ENCODE results near the gene CYBC1. TPM values are rescaled to one million over a fixed set of nuclear protein-coding genes. Genes with fewer than 3 reads are reported as not detected.

The CYBC1 gene
- total and polyA plus RNA-seq, 2 of the 4 experiments (the other 2 are of a cell fraction) = 75.1 to 76.7 TPM

GRCh38 chr17:82463391-82463790 is 12.8 kb upstream of the CYBC1 start:
- dilution Hi-C loops (cut with HindIII; ENCODE audit: low sequenced_read_pairs, unreplicated experiment) = no loop called here
- Histone ChIP-seq H3K4me2 (ENCODE audit: low read depth, low read length) (no peak overlapping the region), H3K4me1 (ENCODE audit: control insufficient read depth, insufficient read depth, low read length) (no peaks in the 10 kb centered on the region), H2AFZ (replicated peaks; ENCODE audit: low read length, poor library complexity) (no peak overlapping the region), H3K79me1 (ENCODE audit: low read depth in 1 of 2, low read length in 2 of 2) (peaks cover 9 to 42% of the 10 kb centered on the region in 2 experiments), H3K27me3 (ENCODE audit: control insufficient read depth, insufficient read depth, low read length) (no peaks in the 10 kb centered on the region), H3K56ac (ENCODE audit: extremely low read depth, insufficient read depth, low read length) (no peak overlapping the region), H3K4ac (ENCODE audit: low read depth, low read length) (no peak overlapping the region), H4K91ac (ENCODE audit: insufficient read depth, low read depth, low read length) (no peak overlapping the region), H3K18ac (ENCODE audit: low read depth, low read length) (no peak overlapping the region), H3K4me3 (ENCODE audit: insufficient read depth, low read depth, low read length) (no peak overlapping the region), H3K36me3 (ENCODE audit: control insufficient read depth, insufficient read depth, low read length) (peaks cover 52% of the 10 kb centered on the region), H4K5ac (ENCODE audit: low read depth, low read length) (no peak overlapping the region), H2AK5ac (ENCODE audit: low read depth, low read length) (no peak overlapping the region), H2BK120ac (ENCODE audit: low read depth, low read length) (no peak overlapping the region), H2BK20ac (ENCODE audit: low read depth, low read length) (no peak overlapping the region), H3K14ac (replicated peaks; ENCODE audit: low read depth, low read length) (no peak overlapping the region), H3K23ac (ENCODE audit: low read depth, low read length) (no peak overlapping the region), H3K9ac (ENCODE audit: low read depth, low read length) (no peak overlapping the region), H2AK9ac (replicated peaks; ENCODE audit: low read depth, low read length, poor library complexity) (no peak overlapping the region), H3K9me1 (ENCODE audit: insufficient read depth, low read length) (0 out of 2 replicates have a peak, but pooled peaks cover 3% of the 10 kb centered on the region), H4K8ac (ENCODE audit: low read depth in 2 of 2, low read length in 2 of 2) (no peak overlapping the region), H3K27ac (ENCODE audit: insufficient read depth, low read length) (no peak overlapping the region), H2BK5ac (ENCODE audit: low read depth, low read length, poor library complexity, severe bottlenecking) (no peak overlapping the region), H3K9me3 (ENCODE audit: control insufficient read depth, insufficient read depth, low read length) (no peaks in the 10 kb centered on the region), H4K20me1 (ENCODE audit: insufficient read depth, low read length) (peaks cover 13% of the 10 kb centered on the region), H2BK15ac (ENCODE audit: low read depth, low read length) (no peak overlapping the region)
- no peak for ATAC-seq (ENCODE audit: low read depth)
- no peak for DNase-seq
- in situ Hi-C loops (cut with MboI; ENCODE audit: low sequenced_read_pairs) = no loop called here
- no TSS peak for BruUV-seq (replicated peaks)
- intact Hi-C loops (cut with micrococcal nuclease) = no loop called here
- WGBS, 2 experiments (ENCODE audit: extremely low coverage in 2 of 2, insufficient read length in 1 of 2) = 90% methylated on average over 6 of the region's 6 CpGs; no CpG with 5 or more reads in 1 of the 2 experiments
- ChIA-PET CTCF (interaction anchor here (0.6 kb wide), 1 partner anchor 11 kb away, joined by 3 read pairs; no protein-coding TSS in a partner anchor), POLR2A (ENCODE audit: unreplicated experiment) (no interaction called here)
- TF ChIP-seq CEBPB (IDR thresholded peaks at IDR 0.05; ENCODE audit: low read depth, low read length) (no peak), RFX5 (IDR thresholded peaks at IDR 0.05; ENCODE audit: low read depth, low read length) (no peak), MAFK (IDR thresholded peaks at IDR 0.05; ENCODE audit: low read depth, low read length) (no peak), RAD21 (IDR thresholded peaks at IDR 0.05; ENCODE audit: low read length) (no peak), NFE2L2 (IDR thresholded peaks at IDR 0.05; ENCODE audit: low read depth, low read length) (no peak), MXI1 (IDR thresholded peaks at IDR 0.05; ENCODE audit: borderline replicate concordance, low read depth, low read length) (no peak), POLR2A (IDR thresholded peaks at IDR 0.05; ENCODE audit: low read depth, low read length) (no peak), FOS (IDR thresholded peaks at IDR 0.05; ENCODE audit: low read depth, low read length) (no peak), CHD1 (IDR thresholded peaks at IDR 0.05; ENCODE audit: low read depth, low read length) (no peak), USF2 (IDR thresholded peaks at IDR 0.05; ENCODE audit: low read depth, low read length) (no peak), ELK1 (IDR thresholded peaks at IDR 0.05; ENCODE audit: borderline replicate concordance, low read depth, low read length) (no peak), CTCF (conservative IDR thresholded peaks at IDR 0.05; ENCODE audit: low read depth, low read length) (no peak), SMC3 (IDR thresholded peaks at IDR 0.05; ENCODE audit: low read depth, low read length) (no peak), MAZ (IDR thresholded peaks at IDR 0.05; ENCODE audit: borderline replicate concordance, low read depth, low read length) (no peak), BHLHE40 (IDR thresholded peaks at IDR 0.05; ENCODE audit: low read depth, low read length) (no peak), RCOR1 (IDR thresholded peaks at IDR 0.05; ENCODE audit: insufficient replicate concordance, low read length) (no peak)

All from IMR-90 (cell line).